ENCODE results near the gene SEPTIN2. TPM values are rescaled to one million over a fixed set of nuclear protein-coding genes. Genes with fewer than 3 reads are reported as not detected.
"Not testable (repeated sequence)": the region's sequence is repeated elsewhere in the genome, so short reads cannot be mapped to it uniquely, and the experiment has no call there.

SEPTIN2 gene
- polyA plus RNA-seq, 4 donors: 538 to 630 (median 566) TPM

DNA sequence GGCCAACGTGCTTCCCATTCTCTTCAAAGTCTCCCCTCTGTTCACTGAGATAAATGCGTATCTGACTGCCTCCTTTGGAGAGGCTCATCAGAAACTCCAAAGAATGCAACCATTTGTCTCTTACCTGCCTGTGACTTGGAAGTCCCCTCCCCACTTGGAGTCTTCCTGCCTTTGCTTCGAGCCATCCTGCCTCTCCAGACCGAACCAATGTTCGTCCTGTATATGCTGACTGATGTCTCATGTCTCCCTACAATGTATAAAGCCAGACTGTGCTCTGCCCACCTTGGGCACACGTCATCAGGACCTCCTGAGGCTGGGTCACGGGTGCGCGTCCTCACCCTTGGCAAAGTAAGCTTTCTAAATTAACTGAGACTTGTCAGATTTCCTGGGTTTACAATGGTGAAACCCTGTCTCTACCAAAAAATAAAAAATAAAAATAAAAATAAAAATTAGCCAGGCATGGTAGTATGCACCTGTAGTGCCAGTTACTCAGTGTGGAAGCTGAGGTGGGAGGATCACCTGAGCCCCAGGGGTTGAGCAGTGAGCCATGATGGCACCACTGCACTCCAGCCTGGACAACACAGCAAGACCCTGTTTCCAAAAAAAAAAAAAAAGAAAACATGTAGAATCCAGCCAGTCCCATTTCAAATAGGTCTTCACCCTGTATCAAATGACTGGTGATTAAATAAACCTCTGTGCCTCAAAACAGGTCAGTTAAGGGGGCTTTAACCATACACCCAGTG is 29.2 kb upstream of the SEPTIN2 start:
- DNase-seq (ENCODE audit: low read depth in 4 of 4, low spot score in 2 of 4): no peak

DNA sequence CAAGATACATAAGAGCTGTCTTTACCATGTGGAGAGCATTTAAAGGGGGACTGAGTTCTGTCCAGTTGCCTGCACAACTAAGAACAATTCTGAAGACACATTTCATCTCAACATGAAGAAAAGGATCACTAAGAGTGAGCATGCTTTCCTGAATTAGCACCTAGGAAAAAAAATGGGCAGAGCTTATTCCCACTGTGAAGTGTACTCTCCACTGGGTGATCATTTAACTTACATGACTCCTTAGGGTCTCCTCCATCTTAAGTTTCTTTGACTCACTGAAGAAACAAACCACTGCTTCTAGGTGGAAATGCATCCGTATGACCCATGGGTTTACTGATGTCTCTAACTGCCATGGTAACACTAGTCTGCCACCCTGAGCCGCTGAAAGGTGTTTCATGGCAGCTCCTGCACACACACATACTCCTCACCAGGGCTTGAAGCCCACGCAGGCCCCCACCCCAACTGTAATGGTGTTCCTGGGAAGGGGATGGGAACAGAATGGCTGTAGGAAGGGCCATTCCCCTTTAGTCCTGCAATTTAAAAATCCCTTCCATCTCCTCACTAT is 27.3 kb upstream of the SEPTIN2 start:
- no peak for DNase-seq (ENCODE audit: low read depth in 4 of 4, low spot score in 2 of 4)

DNA sequence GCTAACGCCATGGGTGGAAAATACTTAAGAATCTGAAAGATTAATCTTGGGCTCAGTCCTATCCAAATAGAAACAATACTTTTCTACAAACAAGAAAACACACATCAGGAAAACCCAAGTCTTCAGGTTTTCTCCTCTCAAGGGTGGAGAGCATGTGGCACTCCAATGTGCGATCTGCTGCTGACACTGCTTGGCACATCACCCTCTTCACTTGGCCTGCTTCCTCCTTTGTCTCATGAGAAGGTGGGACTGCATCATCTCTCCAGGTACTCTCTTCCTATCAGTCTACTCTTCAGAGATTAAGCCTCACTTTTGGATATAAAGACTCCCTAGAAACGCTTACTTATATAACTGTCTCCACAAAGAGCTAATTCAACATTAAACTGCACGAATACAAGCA is 26.7 kb upstream of the SEPTIN2 start:
- no peak for DNase-seq (ENCODE audit: low read depth in 4 of 4, low spot score in 2 of 4)

DNA sequence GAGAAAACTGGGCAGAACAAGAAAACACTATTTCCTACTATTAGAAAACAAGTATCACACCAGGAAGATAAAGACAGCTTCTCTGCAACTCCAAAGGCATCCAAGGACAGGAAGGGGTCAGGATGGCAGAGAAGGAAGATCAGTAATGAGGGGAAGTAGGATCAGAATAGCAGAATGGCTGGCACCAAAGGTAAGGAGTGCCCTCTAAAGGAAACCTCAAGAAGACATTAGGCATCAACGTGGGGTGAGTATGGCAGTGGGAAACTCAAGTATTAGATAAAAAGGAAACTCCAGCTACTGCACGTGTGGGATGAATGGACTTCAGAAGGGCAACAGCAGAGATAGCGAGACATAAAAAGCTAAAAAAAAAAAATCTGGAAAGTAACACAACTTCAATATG is 26.1 kb upstream of the SEPTIN2 start:
- DNase-seq (ENCODE audit: low read depth in 4 of 4, low spot score in 2 of 4): no peak

GRCh38 chr2:241291153-241291552 is 24.6 kb upstream of the SEPTIN2 start:
- DNase-seq (ENCODE audit: low read depth in 4 of 4, low spot score in 2 of 4): no peak

- DNase-seq (ENCODE audit: low read depth in 4 of 4, low spot score in 2 of 4): no peak
Measured at GRCh38 chr2:241291977-241292376, 23.7 kb upstream of the SEPTIN2 start.

- DNase-seq (ENCODE audit: low read depth in 4 of 4, low spot score in 2 of 4): not testable (repeated sequence)
Measured at GRCh38 chr2:241293378-241293797, 22.3 kb upstream of the SEPTIN2 start.

- DNase-seq (ENCODE audit: low read depth in 4 of 4, low spot score in 2 of 4): no peak
Measured at GRCh38 chr2:241295326-241296095, 20.2 kb upstream of the SEPTIN2 start.

GRCh38 chr2:241296767-241297166 is 19.0 kb upstream of the SEPTIN2 start:
- no peak for DNase-seq (ENCODE audit: low read depth in 4 of 4, low spot score in 2 of 4)

DNA sequence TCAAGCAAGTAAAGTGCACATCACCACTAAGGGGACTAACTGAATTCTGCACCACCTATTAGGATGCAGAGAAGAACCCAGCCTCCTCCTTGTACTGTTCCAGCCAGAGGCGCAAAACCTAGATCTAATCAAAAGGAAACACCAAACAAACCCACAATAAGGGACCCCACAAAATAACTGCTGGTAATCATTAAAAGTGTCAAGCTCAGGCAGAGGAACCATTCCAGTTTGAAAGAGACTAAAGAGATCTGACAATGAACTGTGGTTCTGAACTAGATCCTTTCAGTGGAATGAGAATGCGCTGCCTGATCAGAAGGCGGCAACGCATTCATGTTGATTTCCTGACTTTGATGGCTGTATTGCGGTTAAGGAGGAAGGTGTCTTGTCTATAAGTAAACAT is 17.1 kb upstream of the SEPTIN2 start:
- DNase-seq (ENCODE audit: low read depth in 4 of 4, low spot score in 2 of 4): no peak

GRCh38 chr2:241300000-241300399 is 15.7 kb upstream of the SEPTIN2 start:
- no peak for DNase-seq (ENCODE audit: low read depth in 4 of 4, low spot score in 2 of 4)

DNA sequence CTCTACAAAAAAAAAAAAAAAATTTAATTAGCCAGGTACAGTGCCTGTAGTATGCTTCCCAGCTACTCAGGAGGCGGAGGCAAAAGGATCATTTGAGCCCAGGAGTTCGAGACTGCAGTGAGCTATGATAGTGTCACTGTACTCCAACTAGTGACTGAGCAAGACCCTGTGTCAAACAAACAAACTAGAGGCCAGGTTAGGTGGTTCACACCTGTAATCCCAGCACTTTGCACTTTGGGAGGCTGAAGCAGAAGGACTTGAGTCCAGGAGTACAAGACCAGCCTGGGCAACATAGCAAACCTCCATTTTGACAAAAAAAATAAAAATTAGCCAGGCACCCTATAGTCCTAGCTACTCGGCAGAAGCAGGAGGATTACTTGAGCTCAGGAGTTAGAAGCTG is 13.6 kb upstream of the SEPTIN2 start:
- no peak for DNase-seq (ENCODE audit: low read depth in 4 of 4, low spot score in 2 of 4)

DNA sequence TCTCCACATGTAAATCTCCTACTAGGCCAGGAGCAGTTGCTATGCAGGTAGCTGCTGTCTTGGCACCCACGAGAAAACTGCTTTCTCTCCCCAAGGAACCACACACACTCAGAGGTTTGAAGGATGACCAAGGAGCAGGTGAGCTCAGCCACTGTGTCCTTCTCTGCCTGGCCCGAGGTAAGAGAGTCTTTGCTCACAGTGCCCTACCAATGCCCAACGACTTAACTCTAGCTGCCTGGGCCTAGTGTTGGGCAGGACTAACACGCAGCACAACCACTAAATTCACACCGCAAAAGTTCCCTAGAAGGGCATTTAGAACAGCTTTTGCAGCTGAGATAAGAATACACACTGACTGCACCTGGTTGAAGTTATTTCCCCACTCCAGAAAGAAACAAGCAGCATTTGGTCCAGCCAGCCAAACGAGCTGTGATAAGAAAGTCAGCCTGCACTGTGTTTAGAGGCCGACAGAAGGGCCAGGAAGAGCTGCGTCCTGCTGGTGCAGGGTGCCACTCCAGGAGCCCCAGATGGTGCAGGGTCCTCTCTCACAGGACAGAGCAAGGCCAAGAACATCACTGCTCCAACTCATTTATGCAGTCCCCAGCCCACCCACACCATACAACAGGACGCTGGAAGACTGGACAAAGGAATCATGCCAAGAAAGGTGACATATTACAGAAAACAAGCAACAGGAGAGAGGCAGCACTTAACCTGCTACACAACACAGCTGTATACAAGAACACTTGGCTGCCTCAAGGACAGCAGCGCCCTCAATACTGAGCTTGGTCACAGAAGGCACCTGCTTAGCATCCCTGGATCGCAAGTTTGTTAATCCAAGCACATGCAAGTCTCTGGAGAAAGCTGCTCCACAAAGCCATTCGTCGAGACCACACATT is 12.7 kb upstream of the SEPTIN2 start:
- DNase-seq (ENCODE audit: low read depth in 4 of 4, low spot score in 2 of 4): no peak

GRCh38 chr2:241304039-241304670 is 11.6 kb upstream of the SEPTIN2 start:
- DNase-seq (ENCODE audit: low read depth in 4 of 4, low spot score in 2 of 4): no peak

GRCh38 chr2:241307055-241307454 is 8.7 kb upstream of the SEPTIN2 start:
- no peak for DNase-seq (ENCODE audit: low read depth in 4 of 4, low spot score in 2 of 4)

GRCh38 chr2:241308267-241308666 is 7.5 kb upstream of the SEPTIN2 start:
- no peak for DNase-seq (ENCODE audit: low read depth in 4 of 4, low spot score in 2 of 4)

GRCh38 chr2:241308832-241309500 is 6.8 kb upstream of the SEPTIN2 start:
- no peak for DNase-seq (ENCODE audit: low read depth in 4 of 4, low spot score in 2 of 4)

- no peak for DNase-seq (ENCODE audit: low read depth in 4 of 4, low spot score in 2 of 4)
Measured at GRCh38 chr2:241309684-241310117, 6.0 kb upstream of the SEPTIN2 start.

- DNase-seq (ENCODE audit: low read depth in 4 of 4, low spot score in 2 of 4): no peak
Measured at GRCh38 chr2:241310917-241311566, 4.7 kb upstream of the SEPTIN2 start.
